ENCODE data around the gene ADA. TPM values are rescaled to one million over a fixed set of nuclear protein-coding genes. Genes with fewer than 3 reads are reported as not detected.

Gene ADA
- total and polyA plus RNA-seq, 2 of the 13 experiments (the other 11 are each of a cell fraction or from before 2014, with no cell fraction given) = 2.5 to 11.3 TPM

DNA sequence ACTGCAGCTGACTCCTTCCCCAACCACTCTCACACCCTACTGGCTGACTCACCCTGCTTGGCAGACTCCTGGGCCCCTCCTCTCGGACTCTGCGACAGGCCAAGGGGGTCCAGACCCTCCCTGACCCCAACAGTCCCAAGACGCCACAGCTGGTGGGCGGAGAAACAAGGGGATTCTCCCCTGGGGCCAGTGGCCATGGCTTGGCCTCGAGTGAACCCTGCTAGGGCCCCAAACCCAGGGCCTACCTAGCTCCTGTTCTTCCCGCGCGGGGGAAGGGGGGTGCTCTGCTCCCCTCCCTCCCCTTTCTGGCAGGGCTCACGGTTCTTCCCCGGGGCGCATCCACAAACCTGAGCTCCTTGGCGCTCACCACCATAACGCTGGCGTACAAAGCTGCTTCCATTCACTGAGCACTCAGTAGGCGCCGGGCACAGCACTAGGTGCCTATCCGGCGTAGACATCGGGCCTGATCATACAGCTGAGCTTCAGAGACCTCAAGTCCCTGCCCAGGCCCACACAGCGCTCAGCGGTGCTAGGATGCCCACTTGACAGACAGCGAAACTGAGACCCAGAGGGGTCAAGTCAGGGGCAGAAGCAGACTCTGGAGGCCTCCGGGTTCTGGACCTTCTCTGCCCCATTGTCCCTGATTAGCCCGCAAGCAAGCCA is 597 bp downstream of the ADA start:
- no peak overlapping the region for H3K27ac ChIP-seq (ENCODE audit: extremely low read length, insufficient read depth, low read length)
- H3K79me2 ChIP-seq (ENCODE audit: insufficient read depth, low read length) = no peaks in the 10 kb centered on the region
- FAIRE-seq (no peak), ATAC-seq (peak; percentile 17), DNase-seq (ENCODE audit: low spot score) (no peak)
- no peaks in the 10 kb centered on the region for H3K9me3 ChIP-seq (ENCODE audit: low read length)
- peaks cover 17% of the 10 kb centered on the region for H3K4me1 ChIP-seq (ENCODE audit: insufficient read depth, low read length)
- intact Hi-C loops (cut with micrococcal nuclease; ENCODE audit: unreplicated experiment) (no loop called here), in situ Hi-C loops (cut with HindIII; ENCODE audit: extremely low pct_ligation_motif_present, low pct_unique_long_range_greater_than_20kb) (no loop called here)
- H3K36me3 ChIP-seq (replicated peaks in 1 of 2; ENCODE audit: control insufficient read depth in 1 of 2, insufficient read depth in 2 of 2, low read length in 2 of 2) = no peaks in the 10 kb centered on the region
- H4K20me1 ChIP-seq (ENCODE audit: insufficient read depth, low read length) = no peaks in the 10 kb centered on the region
- peak overlapping the region; percentile 59; the same call in 1 of the 2 replicates for H3K9ac ChIP-seq (ENCODE audit: insufficient read depth, low read depth, low read length)
- WGBS (ENCODE audit: low lambda C conversion rate) = 58% methylated on average over 21 of the region's 24 CpGs
- H3K4me3 ChIP-seq (replicated peaks in 1 of 3; ENCODE audit: insufficient read depth in 1 of 3, low read depth in 2 of 3, low read length in 3 of 3) = peak overlapping the region; percentile 69 to 78 (median 71); a peak in 5 of 6 replicates
- ChIA-PET POLR2A (interaction anchor here (0.9 kb wide), 1 partner anchor 8 kb away, joined by 5 read pairs; no protein-coding TSS in a partner anchor), CTCF (ENCODE audit: low intra/inter-chr PET ratio, low total read pairs) (no interaction called here)
- H3K4me2 ChIP-seq (ENCODE audit: low read depth, low read length) = peak overlapping the region; percentile 98
- peaks cover 5 to 31% of the 10 kb centered on the region in 2 experiments; a peak in 3 of 5 replicates for H3K27me3 ChIP-seq (ENCODE audit: control insufficient read depth in 1 of 2, insufficient read depth in 2 of 2, low read length in 2 of 2)
- BruUV-seq (replicated peaks) = TSS peak; percentile 56
- H2AFZ ChIP-seq (ENCODE audit: low read length) = no peak overlapping the region
- TF ChIP-seq ZNF225 (CRISPR knock-in tag; IDR thresholded peaks at IDR 0.05) (peak; percentile 44), NFKB2 (CRISPR knock-in tag; IDR thresholded peaks at IDR 0.05; ENCODE audit: borderline replicate concordance) (peak; percentile 8; the same call in 1 of the 2 replicates), ZNF530 (CRISPR knock-in tag; IDR thresholded peaks at IDR 0.05; ENCODE audit: low read depth) (no peak), EP300 (IDR thresholded peaks at IDR 0.05; ENCODE audit: low read depth in 2 of 2, low read length in 2 of 2) (no peak), EP300 (CRISPR knock-in tag; IDR thresholded peaks at IDR 0.05; ENCODE audit: borderline replicate concordance) (no peak), ZNF768 (CRISPR knock-in tag; IDR thresholded peaks at IDR 0.05) (peak; percentile 97), TFDP2 (CRISPR knock-in tag; IDR thresholded peaks at IDR 0.05) (no peak), EEA1 (CRISPR knock-in tag; IDR thresholded peaks at IDR 0.05; ENCODE audit: borderline replicate concordance) (0 out of 2 replicates have a peak, but pooled peaks have one; percentile 28), RCOR2 (CRISPR knock-in tag; IDR thresholded peaks at IDR 0.05) (peak; percentile 73), ZMYM3 (CRISPR knock-in tag; IDR thresholded peaks at IDR 0.05) (peak; percentile 98), ZNF766 (CRISPR knock-in tag; IDR thresholded peaks at IDR 0.05; ENCODE audit: borderline replicate concordance) (0 out of 2 replicates have a peak, but pooled peaks have one; percentile 12), SAFB2 (CRISPR knock-in tag; IDR thresholded peaks at IDR 0.05; ENCODE audit: borderline replicate concordance, low read depth) (0 out of 2 replicates have a peak, but pooled peaks have one; percentile 11), ZNF83 (CRISPR knock-in tag; IDR thresholded peaks at IDR 0.05; ENCODE audit: borderline replicate concordance) (peak; percentile 18; the same call in 1 of the 2 replicates), ESRRA (CRISPR knock-in tag; IDR thresholded peaks at IDR 0.05; ENCODE audit: low read depth) (peak; percentile 33; the same call in 1 of the 2 replicates), HDAC2 (CRISPR knock-in tag; IDR thresholded peaks at IDR 0.05) (peak; percentile 65; the same call in 1 of the 2 replicates), PCBP1 (IDR thresholded peaks at IDR 0.05; ENCODE audit: borderline replicate concordance, low read depth, low read length) (0 out of 2 replicates have a peak, but pooled peaks have one; percentile 35), ZNF230 (CRISPR knock-in tag; IDR thresholded peaks at IDR 0.05) (0 out of 2 replicates have a peak, but pooled peaks have one; percentile 1)
- TF ChIP-seq, protein P1, sequence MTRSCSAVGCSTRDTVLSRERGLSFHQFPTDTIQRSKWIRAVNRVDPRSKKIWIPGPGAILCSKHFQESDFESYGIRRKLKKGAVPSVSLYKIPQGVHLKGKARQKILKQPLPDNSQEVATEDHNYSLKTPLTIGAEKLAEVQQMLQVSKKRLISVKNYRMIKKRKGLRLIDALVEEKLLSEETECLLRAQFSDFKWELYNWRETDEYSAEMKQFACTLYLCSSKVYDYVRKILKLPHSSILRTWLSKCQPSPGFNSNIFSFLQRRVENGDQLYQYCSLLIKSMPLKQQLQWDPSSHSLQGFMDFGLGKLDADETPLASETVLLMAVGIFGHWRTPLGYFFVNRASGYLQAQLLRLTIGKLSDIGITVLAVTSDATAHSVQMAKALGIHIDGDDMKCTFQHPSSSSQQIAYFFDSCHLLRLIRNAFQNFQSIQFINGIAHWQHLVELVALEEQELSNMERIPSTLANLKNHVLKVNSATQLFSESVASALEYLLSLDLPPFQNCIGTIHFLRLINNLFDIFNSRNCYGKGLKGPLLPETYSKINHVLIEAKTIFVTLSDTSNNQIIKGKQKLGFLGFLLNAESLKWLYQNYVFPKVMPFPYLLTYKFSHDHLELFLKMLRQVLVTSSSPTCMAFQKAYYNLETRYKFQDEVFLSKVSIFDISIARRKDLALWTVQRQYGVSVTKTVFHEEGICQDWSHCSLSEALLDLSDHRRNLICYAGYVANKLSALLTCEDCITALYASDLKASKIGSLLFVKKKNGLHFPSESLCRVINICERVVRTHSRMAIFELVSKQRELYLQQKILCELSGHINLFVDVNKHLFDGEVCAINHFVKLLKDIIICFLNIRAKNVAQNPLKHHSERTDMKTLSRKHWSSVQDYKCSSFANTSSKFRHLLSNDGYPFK (CRISPR knock-in tag; IDR thresholded peaks at IDR 0.05; ENCODE audit: borderline replicate concordance) = peak; percentile 22; the same call in 1 of the 2 replicates

Measured in HepG2 (cell line).